Amniotic stem cell (primary cell): Measurements from ENCODE around the gene C16orf74.

Source experiments
- DNase-seq: peaks from one replicate; lab custom pipeline; 2025; lab: John Stamatoyannopoulos, UW

Gene C16orf74

DNA sequence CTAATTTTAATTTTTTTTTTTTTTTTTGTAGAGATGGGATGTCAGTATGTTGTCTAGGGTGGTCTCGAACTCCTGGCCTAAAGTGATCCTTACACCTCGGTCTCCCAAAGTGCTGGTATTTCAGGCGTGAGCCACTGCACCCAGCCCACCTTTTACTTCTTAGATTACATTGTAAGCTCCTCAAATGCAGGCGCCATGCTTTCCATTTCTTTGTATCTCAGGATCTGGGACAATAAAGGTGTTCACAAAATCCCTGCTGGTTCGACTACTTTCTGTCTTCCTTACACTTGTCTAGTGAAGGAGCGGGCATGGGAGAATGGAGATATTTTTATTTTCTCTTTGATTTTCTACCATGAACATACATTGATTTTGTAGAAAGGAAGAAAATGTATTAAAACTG lies 23.2 kb upstream of the C16orf74 start:
- no peak for DNase-seq

DNA sequence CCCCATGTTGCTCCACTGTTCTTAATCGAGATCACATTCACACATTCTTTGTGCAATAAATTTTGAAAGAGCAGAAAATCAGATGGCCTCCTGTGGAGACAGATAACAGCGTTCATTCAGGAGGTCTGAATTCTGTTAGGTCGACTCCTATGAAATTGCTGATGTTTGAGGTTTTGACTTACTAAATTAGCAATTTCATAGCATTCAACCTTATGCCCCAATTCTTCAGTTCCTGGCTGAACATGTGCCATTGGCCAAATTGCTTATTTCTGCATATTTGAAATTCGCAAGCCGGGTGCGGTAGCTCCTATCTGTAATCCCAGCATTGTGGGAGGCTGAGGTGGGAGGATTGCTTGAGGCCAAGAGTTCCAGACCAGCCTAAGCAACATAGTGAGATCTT lies 22.1 kb upstream of the C16orf74 start:
- DNase-seq, result no peak

DNA sequence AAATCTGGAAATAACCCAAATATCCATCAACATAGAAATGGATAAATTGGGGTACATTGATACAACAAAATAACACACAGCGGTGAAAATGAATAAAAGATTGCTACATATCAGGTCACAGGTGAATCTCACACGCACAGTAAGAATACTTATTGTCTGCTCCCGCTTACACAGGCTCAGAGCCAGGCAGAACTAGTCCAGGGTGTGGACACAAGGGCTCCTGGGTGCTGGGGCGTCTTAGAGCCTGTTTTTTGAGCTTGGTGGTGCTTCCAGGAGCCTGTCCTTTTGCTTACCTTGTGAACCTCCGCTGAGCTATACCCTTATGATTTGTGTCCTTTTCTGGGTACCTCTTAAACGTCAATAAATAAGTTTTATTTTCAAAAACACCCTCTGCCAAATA lies 19.8 kb upstream of the C16orf74 start:
- DNase-seq, result no peak

DNA sequence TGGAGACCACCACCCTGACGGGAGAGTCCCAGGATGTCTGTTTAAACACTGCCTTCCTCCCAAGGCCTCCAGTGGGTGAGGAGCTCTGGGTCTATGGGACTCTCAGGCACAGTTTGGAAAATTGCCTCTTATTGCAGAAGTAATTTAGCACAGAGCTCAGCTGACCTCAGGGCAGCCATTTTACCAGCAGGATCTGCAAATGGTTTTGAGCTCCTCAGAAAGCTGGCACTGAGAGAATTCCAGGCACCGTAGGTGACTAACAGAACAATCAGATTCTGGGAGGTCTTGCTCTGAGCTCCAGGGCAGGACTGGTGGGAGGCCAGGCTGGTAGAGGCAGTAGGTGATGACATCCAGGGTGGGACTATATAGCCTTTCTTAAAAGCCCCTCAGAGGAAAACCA lies 17.3 kb upstream of the C16orf74 start:
- DNase-seq, result no peak

DNA sequence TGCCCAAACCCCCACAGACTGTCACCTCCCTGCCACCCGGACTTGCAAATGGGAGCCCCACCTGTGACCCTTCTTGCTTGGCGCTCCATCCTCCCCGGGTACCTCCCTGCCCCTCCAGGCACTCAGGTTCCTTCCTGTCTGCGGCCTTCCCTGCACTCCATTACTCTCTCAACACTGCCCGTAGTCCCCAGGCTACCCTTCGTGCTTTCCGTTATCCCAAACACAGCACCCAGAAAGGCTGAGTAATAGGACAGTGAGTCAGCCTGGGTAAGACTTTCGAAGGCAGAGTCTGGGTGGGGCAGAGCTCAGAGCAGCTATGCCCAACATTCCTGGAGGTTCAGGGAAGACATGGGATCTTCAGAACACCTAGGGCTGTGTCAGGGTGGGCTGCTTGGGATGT lies 16.6 kb upstream of the C16orf74 start:
- peak; percentile 93 for DNase-seq

DNA sequence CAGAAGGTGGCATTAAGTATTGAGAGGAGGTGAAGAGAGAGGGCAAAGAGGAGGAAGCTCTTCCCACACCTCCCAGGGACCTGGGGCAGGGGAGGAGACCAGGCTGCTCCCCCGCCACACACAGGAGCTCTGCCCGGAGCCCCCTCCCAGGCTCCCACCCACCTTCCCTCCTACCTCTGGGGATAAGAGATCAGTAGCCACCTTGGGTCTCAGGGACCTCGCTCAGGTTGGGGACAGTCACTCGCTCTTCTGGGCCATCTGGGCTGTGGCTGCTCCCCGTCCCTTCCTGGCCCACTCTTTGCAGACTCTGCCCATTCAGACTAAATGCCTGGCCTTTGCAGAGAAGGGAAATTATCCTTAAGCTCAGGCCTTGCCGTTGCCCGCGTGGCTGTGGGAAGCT lies 14.9 kb upstream of the C16orf74 start:
- DNase-seq, result no peak

DNA sequence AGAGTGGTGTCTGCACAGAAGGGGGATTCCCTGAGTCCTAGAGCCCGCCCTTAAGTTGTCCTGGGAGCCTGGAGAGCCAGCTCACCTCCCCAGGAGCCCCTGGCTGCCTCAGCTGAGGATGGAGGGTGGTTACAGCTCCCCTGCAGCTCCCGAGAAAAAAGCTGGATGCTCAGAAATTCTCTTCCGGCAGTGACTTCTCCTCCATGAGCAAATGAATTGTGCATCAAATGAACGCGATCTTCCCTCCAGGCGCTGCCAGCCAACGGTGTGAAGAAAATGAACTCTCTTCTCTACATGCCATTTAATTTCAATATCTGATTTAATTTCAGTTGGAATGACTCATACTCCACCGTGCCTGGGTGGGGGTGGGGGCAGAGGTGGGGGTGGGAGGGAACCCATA lies 14.3 kb upstream of the C16orf74 start:
- DNase-seq, result no peak

DNA sequence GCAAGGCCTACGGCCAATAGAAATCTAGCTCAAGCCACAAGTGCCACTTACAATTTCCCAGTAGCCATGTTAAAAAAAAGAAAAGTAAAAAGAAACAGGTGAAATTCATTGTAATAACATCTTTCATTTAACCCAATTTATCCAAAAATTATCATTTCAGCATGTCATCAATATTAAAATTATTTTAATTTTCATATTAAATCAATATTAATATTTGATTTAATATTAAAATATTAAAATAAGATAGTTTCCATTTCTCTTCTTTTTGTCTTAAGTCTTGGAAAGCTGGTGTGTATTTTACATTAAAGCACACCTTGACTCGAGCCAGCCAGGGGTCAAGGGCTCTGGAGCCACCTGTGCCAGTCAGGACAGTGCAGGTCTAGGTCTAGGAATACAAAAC lies 12.7 kb upstream of the C16orf74 start:
- DNase-seq, result no peak

DNA sequence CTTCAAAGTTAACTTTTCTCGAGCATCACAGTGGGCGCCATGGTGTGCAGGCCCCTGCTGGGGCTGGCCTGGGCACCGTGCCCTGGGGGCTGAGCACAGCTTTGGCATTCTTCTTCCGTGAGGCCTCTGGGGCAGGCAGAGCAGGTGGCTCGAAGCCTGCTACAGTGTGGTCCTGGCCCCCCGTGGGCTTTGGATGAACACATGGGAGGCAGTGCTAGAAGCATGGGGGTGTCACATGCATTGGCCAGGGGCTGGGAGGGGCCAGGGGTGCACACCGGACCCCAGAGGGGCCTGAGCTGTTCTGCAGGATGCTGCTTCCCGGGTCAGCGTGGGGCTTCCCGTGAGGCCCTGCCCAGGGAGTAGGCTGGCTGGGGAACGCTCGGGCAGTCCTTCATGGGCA lies 12.1 kb upstream of the C16orf74 start:
- no peak for DNase-seq

DNA sequence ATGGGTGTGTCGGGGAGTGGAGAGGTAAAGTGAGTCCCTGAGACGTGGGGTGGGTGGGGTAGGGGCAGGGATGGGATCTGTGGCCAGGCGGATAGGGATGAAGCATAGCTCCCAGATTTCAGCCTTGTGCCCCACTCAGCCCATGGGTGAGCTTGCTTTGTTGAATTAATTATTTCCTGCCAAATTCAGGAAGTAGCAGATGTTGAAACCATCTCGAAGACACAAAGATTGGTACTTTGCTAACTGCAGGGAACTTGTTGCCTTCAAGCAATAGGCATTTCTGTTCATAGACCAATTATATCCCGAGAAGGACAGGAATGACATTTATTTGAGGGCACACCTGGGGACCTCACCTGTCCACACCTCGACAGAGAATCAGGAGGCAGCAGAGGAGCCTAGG lies 11.0 kb upstream of the C16orf74 start:
- DNase-seq, result no peak

DNA sequence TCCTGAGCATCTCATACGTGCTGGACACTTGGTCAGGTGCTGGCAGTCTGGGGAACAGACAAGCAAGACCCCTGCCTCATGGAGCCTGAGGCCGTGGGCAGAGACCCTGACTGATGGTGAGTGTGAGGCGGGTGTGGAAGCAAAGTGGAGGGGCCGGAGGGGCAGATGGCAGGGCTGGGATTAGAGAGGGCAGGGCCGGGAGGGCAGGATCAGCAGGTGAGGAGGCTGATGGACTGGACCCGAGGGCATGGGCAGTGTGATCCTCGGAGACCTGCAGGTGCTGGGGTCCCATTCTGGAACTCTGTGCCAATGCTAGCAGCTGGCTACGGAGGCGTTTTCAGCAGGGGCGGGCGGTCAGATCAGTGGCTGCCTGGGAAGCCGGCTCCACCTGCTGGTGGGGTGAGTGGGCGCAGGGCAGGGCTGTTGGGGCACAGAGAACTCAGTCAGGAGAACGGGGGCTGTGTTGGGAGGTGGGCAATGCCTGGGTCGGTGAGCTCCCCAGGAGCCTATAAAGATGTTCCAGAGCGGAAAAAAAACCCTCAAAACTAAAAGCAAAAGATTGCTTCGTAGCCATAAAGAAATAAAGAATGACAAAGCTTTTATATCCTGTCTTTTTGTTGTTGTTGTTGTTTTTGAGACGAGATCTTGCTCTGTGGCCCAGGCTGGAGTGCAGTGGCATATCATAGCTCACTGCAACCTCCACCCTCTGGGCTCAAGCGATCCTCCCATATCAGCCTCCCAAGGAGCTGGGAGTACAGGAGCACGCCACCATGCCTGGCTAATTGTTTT lies 8.9 kb upstream of the C16orf74 start:
- DNase-seq, result no peak

DNA sequence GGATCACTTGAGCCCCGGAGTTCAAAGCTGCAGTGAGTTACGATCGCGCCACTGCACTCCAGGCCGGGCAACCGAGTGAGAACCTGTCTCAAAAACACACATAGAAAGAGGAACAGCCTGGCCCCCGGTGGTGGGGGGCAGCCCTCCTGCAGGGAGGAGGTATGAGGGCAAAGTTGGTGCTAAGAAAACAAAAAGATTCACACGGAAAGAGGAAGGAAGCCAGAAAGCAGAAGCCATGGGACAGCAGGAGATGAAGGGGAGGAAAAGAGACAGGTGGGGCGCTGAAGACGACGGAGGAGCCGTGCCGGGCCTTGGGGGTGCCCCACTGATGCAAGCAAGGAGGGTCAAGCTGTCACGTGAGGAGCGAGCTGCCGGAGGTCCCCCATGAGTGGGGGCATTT lies 8.2 kb upstream of the C16orf74 start:
- no peak for DNase-seq

DNA sequence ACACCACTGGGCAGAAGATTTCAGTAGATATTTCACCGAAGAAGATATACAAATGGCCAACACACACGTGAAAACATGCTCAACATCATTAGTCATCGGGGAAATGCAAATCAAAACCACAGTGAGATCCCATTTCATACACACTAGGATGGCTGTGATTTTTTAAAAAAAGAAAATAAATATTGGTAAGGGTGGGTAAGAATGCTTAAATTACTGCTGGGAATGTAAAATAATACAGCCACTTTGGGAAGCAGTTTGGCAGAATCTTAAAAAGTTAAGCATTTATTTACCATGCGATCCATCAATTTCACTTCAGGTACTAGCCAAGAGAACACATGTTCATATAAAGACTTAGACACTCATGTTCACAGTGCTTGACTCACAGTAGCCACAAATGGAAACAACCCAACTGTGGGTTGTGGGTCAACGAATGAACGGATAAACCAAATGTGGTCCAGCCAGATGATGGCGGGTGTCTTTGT lies 6.5 kb upstream of the C16orf74 start:
- no peak for DNase-seq

DNA sequence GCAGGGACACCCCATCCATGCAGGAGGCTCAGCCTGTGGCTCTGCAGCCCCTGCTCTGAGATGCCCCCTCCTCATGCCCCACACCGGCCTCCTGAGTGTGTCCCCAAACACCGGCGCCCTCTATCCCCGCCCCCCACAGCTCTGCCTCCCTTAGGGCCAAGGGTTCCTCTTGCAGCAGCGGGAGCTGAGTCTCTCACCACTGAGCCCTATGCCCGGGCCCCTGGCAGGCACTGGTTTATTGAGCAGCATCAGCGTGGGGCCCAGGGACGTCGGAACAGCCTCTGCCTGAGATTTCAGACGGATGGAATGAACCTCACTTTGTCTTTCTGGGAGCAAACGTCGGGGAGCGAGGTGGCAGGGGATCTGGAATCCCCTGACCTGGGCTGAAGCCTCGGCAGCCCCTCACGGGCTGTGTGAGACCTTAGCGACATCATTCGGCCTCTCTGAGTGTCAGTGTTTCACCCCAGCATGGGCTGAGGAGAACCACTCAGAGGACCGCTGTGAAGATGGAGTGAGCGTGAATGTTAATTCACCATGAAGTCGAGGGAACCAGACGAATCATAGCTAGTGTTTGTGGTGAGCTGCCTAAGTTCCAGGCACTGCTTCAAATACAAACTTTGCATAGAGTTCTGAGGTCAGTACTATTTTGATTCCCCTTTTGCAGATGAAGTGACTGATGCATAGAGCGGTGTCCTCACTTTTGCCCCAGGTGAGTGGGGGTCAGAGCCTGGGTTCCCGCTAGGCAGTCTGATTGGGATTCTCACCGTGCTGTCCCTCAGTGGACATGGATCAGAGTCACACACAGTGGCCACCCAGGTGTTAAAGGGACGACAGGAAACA lies 5.3 kb upstream of the C16orf74 start:
- DNase-seq, result no peak

DNA sequence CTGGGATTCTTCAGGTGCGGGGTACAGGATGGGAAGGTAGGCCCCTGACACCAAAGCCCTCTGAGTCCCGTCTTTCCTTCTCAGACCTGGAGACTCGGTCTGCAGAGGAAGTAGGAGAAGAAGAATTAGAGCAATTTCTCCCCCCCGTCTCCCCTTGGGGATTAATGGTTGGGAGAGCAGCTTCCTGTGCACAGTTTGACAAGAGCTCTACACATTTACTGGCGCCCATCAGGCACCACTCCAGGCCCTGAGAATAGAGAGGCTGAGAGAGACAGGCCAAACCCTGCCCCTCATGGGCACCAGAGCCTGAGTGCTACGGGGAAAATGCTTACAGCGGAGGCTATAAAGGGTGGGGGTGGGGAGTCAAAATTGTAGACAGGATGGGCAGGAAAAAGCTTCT lies 3.5 kb upstream of the C16orf74 start:
- no peak for DNase-seq

DNA sequence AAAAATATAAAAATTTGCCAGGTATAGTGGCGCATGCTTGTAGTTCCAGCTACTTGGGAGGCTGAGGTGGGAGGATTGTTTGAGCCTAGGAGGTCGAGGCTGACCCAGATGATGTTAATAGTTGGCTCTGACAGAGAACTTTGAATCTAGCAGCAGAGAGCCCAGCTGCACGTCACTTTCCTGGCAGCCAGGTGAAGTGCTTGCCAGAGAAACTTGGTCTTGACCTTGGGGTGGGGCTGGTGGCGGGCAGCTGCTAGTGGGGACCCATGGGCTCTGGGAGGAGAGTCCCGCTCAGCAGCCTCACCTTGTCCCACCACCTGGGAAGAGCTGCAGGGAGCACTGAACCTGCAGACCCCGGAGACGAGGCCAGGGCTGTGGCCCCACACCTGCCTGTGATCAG lies 3.1 kb upstream of the C16orf74 start:
- no peak for DNase-seq

DNA sequence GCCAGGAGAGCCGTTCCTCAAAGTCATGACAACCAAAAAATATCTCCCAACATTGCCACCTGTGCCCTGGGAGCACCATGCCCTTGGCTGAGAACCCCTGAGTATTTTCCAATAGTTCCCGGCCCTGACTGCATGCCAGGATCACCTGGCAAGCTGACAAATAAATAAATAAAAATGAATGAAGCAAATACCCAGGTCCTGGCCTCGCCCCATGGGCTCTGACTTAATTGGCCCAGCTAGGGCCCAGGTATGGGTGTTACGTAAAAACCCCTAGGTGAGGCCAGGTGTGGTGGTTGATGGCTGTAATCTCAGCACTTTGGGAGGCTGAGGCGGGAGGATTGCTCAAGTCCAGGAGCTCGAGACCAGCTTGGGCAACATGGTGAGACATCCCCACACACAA lies 2.7 kb upstream of the C16orf74 start:
- no peak for DNase-seq

DNA sequence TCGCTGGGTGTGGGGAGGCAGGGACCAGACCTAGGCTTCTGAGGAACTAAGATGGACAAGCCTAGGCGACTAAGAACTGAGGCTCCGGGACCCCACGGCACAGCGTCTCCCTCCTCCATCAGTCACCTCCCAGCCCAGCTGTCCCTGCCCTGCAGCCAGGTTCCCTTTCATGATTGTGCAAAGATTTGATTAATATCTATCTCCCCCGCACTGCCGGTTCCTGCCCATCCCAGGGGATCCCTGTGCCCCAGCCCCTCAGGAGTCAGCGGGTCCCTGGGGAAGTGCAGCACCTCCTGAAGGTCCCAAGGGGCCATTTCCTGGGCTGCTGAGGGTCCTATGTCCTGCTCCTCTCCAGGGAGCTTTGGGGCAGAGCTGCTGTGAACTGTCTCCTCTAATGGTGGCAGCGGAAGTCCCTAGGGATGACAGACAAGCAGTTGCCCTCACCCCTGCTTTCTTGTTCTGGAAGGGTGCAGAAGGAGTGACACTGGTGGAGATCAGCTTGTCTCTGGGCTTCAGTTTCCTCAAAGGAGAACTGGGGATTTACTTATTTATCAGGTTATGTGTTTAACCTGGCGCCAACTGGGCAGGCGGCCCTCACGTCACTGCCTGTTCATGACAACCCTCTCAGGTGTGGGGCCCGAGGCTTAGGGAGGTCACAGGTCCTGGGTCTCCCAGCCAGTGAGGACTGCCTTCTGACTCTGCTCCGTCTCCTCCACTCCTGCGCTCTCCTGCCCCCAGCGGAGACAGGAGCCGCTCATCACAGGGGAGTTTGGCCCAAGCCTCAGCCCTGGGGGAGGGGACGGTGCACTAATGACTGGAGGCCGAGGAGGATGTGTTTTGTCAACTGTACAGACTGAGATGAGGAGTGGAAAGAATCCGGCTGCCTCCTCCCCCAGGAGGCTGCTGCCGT lies 1.9 kb upstream of the C16orf74 start:
- DNase-seq, result no peak

DNA sequence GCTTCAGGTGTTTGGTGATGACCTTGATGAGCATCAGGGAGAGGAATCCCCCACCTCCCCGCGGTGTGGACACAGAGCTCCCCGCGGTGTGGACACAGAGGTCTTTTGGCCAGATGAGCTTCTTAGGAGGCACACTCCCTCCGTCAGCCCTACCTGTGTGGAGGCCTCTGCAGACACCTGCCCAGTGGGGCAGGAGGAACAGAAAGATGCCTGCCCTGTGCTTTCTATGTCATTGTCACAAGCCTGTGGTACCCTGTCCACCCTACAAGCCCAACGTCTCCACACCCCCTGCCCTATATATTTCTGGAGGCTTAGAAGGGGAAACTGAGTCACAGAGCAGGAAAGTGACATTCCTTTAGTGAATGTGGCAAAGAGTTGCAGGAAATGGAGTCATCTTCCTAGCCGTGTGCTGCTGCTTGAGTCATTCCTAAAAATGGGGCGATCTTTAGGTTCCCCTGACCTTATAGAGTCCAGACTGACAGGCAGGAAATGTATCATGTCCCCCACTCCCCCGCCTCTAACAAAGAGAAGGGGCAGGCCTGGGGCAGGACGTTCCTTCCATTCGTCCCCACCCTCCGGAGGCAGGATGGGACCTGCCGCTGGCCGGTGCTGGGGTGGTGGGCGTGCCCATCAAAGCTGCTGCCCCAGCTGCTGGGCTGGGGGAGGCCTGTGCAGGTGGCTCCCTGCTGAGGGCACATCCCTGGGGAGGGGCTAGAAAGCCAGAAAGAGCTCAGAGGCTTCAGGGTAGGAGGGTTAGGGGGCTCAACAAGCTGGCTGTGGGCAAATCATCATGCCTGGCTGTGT lies 1.0 kb upstream of the C16orf74 start:
- DNase-seq, result no peak

DNA sequence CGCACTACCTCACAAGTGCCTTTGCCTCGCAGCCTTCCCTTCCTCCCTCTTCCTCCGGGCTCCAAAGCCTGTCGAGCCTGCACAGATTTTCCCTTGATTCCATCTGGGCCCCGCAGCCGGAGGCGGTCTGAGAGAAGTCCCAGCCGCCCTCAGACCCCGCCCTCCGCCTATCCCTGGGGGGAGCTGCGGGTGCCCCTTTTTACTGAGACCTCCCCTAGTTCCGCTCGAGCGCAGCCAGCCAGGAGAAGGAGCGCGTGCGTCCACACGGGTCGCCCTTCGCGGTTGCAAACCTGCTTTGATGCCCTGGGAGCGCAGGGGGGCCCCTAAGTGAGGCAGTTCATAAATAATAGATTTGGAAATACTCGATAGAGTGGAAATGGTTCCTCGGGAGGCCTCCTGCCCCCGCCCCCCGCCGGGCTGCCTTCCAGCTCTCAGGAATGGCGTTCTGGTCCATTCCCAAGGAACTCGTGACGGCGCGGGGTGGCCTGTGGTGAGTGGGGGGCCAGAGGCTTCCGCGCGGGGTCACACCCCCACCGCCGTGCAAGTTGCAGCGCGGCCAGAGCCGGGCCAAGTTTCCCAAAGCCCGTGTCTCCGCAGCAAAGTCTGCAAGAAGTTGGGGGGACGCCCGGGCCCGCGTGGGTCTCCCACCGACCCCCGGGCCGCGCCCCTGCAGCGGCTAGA lies 610 bp downstream of the C16orf74 start:
- no peak for DNase-seq

DNA sequence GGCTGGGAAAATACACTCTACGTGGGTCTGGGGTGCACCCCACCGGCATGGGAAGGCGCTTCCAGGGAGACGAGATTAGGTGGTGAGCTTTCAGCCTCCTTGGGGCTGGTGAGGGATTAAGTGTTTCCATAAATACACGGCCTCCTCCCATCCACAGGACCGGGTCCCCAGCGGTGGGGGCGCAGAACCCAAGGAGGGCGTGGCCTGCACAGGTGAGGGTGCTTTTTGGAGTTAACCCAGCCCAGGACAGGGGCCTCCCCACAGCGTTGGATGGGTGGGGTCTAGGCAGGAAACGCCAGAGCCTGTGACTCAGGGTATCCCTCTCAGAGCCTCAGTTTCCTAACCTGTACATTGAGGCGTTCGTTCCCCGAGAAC lies 1.1 kb downstream of the C16orf74 start:
- DNase-seq, result no peak
